Ovary (tissue), 3 donors: ENCODE results near the gene CLSTN1.

Source experiments
- CTCF ChIP-seq, 3 donors: fragments of 450-650 bp in 2 of 3; fragments of 200-600 bp in 1 of 3; IDR thresholded peaks; one replicate each; pipeline versions ENCODE4 v1.5.1 to v1.8.0; 2016 to 2022; ENCODE audit warnings: antibody characterized with exemption in 3 of 3, mild to moderate bottlenecking in 1 of 3
- EP300 ChIP-seq: sonication (generic); formaldehyde crosslinking; IDR thresholded peaks from one replicate; pipeline ENCODE4 v1.6.1; 2017; ENCODE audit warnings: antibody characterized with exemption
- POLR2A ChIP-seq: fragments of 450-650 bp; IDR thresholded peaks from one replicate; pipeline ENCODE4 v1.6.1; 2017; ENCODE audit warnings: antibody characterized with exemption, mild to moderate bottlenecking, moderate library complexity
- donor health status: DM: no; HTN: no; CAD: no.

- TF ChIP-seq CTCF (IDR thresholded peaks at IDR 0.05) (no peak), POLR2A (no peak), EP300 (no peak)
These were observed 43.1 kb upstream of the CLSTN1 start for GRCh38 chr1:9866836-9867235.
